Measurements from ENCODE around the gene STATH.

Gene STATH, protein sequence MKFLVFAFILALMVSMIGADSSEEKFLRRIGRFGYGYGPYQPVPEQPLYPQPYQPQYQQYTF

DNA sequence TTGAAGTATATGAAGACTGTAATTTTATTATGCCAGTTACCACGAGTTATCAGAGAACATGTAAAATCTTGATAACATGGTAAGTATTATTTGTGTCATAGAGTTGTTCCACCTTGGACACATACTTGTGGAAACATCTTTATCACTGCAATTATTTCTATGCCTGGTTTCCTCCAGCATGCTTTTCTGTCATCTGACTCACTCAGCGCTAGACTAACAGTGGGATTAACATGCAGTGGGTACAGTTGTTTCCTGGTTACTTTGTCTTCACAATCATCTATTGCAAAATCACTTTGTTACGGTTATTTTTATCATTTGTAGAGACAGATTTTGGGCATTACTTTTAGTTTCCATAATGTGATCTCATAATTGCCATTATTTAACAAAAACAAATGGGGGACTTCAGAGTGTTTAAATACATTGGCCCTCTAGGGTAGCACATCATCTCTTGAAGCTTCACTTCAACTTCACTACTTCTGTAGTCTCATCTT is at the start of gene STATH:
Gene STATH, plus strand, starts transcription at position 441 of the 491 bp plus-strand sequence. CDS start 2,472 bp downstream, outside the sequence.
- TF ChIP-seq, protein P1, sequence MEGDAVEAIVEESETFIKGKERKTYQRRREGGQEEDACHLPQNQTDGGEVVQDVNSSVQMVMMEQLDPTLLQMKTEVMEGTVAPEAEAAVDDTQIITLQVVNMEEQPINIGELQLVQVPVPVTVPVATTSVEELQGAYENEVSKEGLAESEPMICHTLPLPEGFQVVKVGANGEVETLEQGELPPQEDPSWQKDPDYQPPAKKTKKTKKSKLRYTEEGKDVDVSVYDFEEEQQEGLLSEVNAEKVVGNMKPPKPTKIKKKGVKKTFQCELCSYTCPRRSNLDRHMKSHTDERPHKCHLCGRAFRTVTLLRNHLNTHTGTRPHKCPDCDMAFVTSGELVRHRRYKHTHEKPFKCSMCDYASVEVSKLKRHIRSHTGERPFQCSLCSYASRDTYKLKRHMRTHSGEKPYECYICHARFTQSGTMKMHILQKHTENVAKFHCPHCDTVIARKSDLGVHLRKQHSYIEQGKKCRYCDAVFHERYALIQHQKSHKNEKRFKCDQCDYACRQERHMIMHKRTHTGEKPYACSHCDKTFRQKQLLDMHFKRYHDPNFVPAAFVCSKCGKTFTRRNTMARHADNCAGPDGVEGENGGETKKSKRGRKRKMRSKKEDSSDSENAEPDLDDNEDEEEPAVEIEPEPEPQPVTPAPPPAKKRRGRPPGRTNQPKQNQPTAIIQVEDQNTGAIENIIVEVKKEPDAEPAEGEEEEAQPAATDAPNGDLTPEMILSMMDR (IDR thresholded peaks at IDR 0.05; ENCODE audit: low read depth, low read length, missing control alignments): no peak
- H3K27ac ChIP-seq: no peak within 1 kb of the TSS
- H3K4me3 ChIP-seq (ENCODE audit: low read depth, low read length): no peak within 1 kb of the TSS
- in situ Hi-C loops (cut with HindIII; ENCODE audit: low pct_ligation_motif_present, low sequenced_read_pairs): no loop called here
- H3K36me3 ChIP-seq (replicated peaks): no peaks in the 10 kb centered on the region
- no peaks in the 10 kb centered on the region for H3K27me3 ChIP-seq (replicated peaks)
- no peak for DNase-seq

DNA sequence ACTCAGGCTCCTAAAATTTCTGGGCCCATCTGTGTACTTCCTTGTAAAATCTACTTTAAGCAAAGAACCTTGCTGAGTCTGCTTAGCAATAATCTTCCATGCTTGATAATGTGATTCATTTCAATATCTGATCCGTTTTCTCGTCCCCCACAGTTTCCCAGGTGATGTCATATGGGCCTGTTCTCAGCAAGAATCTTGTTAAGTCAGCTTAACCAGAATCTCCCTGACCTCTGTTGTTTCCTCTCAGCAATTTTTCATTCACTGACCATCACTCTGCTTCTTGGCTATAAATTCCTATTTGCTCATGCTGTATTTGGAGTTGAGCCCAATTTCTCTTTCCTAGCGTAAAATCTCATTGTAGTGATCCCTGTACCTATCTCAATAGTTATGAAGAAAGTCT is 44.2 kb upstream of the STATH start:
- DNase-seq: peak; percentile 16
- TF ChIP-seq, protein P1 (IDR thresholded peaks at IDR 0.05; ENCODE audit: low read depth, low read length, missing control alignments): no peak
- H3K36me3 ChIP-seq (replicated peaks): no peaks in the 10 kb centered on the region
- no peak overlapping the region for H3K27ac ChIP-seq
- in situ Hi-C loops (cut with HindIII; ENCODE audit: low pct_ligation_motif_present, low sequenced_read_pairs): no loop called here
- no peak overlapping the region for H3K4me3 ChIP-seq (ENCODE audit: low read depth, low read length)
- no peaks in the 10 kb centered on the region for H3K27me3 ChIP-seq (replicated peaks)

DNA sequence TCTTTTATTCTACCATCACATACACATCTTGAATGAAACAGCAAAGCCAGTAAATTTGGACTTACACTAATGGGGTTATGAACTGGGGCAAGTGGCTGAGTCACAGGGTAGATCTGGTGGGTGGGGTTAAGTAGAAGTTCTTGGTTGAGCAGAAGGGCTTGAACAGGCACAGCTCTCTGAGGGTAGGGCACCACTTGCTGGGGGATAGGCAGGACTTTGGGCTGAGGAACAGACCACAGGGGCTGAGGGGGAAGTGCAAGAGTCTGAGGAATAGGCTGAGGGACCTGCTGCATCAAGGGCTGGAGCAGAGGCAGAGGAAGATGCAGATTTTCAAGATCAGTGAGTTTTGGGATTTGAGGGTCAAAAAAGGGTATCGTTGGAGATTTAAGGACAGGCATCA is 38.6 kb upstream of the STATH start:
- no peaks in the 10 kb centered on the region for H3K36me3 ChIP-seq (replicated peaks)
- no peaks in the 10 kb centered on the region for H3K27me3 ChIP-seq (replicated peaks)
- in situ Hi-C loops (cut with HindIII; ENCODE audit: low pct_ligation_motif_present, low sequenced_read_pairs): no loop called here
- H3K27ac ChIP-seq: no peak overlapping the region
- DNase-seq: no peak
- TF ChIP-seq, protein P1 (IDR thresholded peaks at IDR 0.05; ENCODE audit: low read depth, low read length, missing control alignments): no peak
- H3K4me3 ChIP-seq (ENCODE audit: low read depth, low read length): no peak overlapping the region

DNA sequence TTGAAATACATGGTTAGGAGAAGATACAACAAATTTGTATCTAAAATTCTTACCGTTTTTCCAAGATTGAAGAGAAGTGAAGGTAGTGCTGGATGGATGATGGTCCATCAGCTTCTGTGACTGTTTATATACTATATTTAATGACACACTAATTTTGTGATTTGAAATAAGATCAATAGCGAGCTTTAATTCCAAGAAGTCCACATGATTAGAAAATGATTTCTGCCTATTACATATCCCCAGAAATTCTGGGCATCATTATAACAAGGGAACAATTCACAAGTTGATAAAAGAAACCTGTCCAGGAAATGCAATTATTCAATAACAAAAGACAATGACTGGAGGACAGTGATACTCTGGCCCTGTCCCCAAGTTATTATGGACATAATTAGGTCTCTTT is 30.1 kb upstream of the STATH start, which contains the start of gene CSN2:
Gene CSN2, minus strand, starts transcription at position 101 of the 400 bp plus-strand sequence. CDS start 4,733 bp downstream, outside the sequence.
- in situ Hi-C loops (cut with HindIII; ENCODE audit: low pct_ligation_motif_present, low sequenced_read_pairs): no loop called here
- Histone ChIP-seq H3K4me3 (ENCODE audit: low read depth, low read length) (no peak within 1 kb of the TSS), H3K36me3 (replicated peaks) (no peaks in the 10 kb centered on the region)

DNA sequence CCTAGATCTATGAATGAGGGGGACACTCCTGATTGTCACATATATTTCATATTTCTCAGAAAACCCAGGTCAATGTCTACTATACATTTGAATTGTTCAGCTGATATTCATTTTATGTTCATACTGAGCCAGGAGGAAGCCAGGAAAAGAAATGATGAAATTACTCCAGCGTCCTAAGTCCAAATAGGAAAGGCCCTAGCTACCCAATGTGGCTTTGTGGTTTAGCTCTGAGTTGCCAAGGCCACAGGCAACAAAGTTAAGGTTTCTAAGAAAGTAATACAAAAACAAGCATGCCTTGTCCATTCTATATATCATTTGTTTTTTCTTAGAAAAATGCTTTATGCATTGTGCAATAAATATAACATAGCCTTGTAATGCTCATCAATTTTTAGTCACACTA is 25.7 kb upstream of the STATH start:
- Histone ChIP-seq H3K36me3 (replicated peaks) (no peaks in the 10 kb centered on the region), H3K4me3 (ENCODE audit: low read depth, low read length) (no peak overlapping the region), H3K27me3 (replicated peaks) (no peaks in the 10 kb centered on the region), H3K27ac (no peak overlapping the region)
- TF ChIP-seq, protein P1 (IDR thresholded peaks at IDR 0.05; ENCODE audit: low read depth, low read length, missing control alignments): no peak
- in situ Hi-C loops (cut with HindIII; ENCODE audit: low pct_ligation_motif_present, low sequenced_read_pairs): no loop called here
- DNase-seq: no peak

More for the DNA sequence above, 30.1 kb upstream of the STATH start, which contains the start of gene CSN2:
- Histone ChIP-seq H3K27ac (no peak within 1 kb of the TSS), H3K27me3 (replicated peaks) (no peaks in the 10 kb centered on the region)
- no peak for DNase-seq
- TF ChIP-seq, protein P1 (IDR thresholded peaks at IDR 0.05; ENCODE audit: low read depth, low read length, missing control alignments): no peak

DNA sequence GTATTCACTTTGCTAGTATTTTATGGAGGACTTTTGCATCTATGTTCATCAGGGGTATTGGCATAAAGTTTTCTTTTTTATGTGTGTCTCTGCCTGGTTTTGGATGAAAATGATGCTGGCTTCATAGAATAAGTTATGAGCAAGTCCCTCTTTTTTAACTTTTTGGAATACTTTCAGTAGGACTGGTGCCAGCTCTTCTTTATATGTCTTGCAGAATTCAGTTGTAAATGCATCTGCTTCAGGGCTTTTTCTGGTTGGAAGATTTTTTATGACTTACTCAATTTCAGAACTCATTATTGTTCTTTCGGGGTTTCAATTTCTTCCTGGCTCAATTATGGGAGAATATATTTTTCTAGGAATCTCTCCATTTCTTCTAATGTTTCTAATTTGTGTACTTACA is 21.1 kb upstream of the STATH start:
- no peaks in the 10 kb centered on the region for H3K27me3 ChIP-seq (replicated peaks)
- no peaks in the 10 kb centered on the region for H3K36me3 ChIP-seq (replicated peaks)
- no peak overlapping the region for H3K27ac ChIP-seq
- in situ Hi-C loops (cut with HindIII; ENCODE audit: low pct_ligation_motif_present, low sequenced_read_pairs): no loop called here
- TF ChIP-seq, protein P1 (IDR thresholded peaks at IDR 0.05; ENCODE audit: low read depth, low read length, missing control alignments): no peak
- H3K4me3 ChIP-seq (ENCODE audit: low read depth, low read length): no peak overlapping the region
- no peak for DNase-seq

Data from brain microvascular endothelial cell (primary cell).